Osteocyte (in vitro differentiated cells): ENCODE measurements around the gene LIN28A. TPM values are rescaled to one million over a fixed set of nuclear protein-coding genes. Genes with fewer than 3 reads are reported as not detected.

Experiments
- DNase-seq: peaks from one replicate; pipeline ENCODE4 v3.0.0; 2021; ENCODE audit warnings: mixed read lengths; ENCODE audit not compliant: unreplicated experiment; ENCODE audit errors: extremely low spot score
- H3K27ac Mint-ChIP-seq: one replicate; pipeline ENCODE4 v1.8.0; 2021; ENCODE audit warnings: mild to moderate bottlenecking, mixed read lengths; ENCODE audit not compliant: unreplicated experiment
- H3K27me3 Mint-ChIP-seq: one replicate; pipeline ENCODE4 v1.8.0; 2021; ENCODE audit warnings: mixed read lengths; ENCODE audit not compliant: unreplicated experiment
- H3K36me3 Mint-ChIP-seq: one replicate; pipeline ENCODE4 v1.8.0; 2021; ENCODE audit warnings: mixed read lengths; ENCODE audit not compliant: unreplicated experiment
- H3K4me1 Mint-ChIP-seq: one replicate; pipeline ENCODE4 v1.8.0; 2021; ENCODE audit warnings: mixed read lengths; ENCODE audit not compliant: unreplicated experiment
- H3K4me3 Mint-ChIP-seq: one replicate; pipeline ENCODE4 v1.8.0; 2021; ENCODE audit warnings: mild to moderate bottlenecking, moderate library complexity, mixed read lengths; ENCODE audit not compliant: unreplicated experiment
- H3K9me3 Mint-ChIP-seq: one replicate; pipeline ENCODE4 v1.8.0; 2021; ENCODE audit warnings: mixed read lengths; ENCODE audit not compliant: unreplicated experiment
- long read RNA-seq: library from polyadenylated mRNA; unstranded; transcript quantifications from one replicate; pipeline ENCODE4 v2.0.0, GENCODE V29; 2021
- total RNA-seq: library from RNA; stranded (reverse); gene quantifications from 2 replicates; pipeline ENCODE4 v1.2.1, GENCODE V29; 2021
- TF ChIP-seq, protein P1 (sequence below): fragments of 200-600 bp; sonication (generic); IDR thresholded peaks from 2 replicates; pipeline ENCODE4 v1.5.0; 2021; ENCODE audit warnings: antibody characterized with exemption, mild to moderate bottlenecking, moderate library complexity

Gene LIN28A, protein sequence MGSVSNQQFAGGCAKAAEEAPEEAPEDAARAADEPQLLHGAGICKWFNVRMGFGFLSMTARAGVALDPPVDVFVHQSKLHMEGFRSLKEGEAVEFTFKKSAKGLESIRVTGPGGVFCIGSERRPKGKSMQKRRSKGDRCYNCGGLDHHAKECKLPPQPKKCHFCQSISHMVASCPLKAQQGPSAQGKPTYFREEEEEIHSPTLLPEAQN
- not detected in 2 replicates for total RNA-seq
- long read RNA-seq = 0 reads

DNA sequence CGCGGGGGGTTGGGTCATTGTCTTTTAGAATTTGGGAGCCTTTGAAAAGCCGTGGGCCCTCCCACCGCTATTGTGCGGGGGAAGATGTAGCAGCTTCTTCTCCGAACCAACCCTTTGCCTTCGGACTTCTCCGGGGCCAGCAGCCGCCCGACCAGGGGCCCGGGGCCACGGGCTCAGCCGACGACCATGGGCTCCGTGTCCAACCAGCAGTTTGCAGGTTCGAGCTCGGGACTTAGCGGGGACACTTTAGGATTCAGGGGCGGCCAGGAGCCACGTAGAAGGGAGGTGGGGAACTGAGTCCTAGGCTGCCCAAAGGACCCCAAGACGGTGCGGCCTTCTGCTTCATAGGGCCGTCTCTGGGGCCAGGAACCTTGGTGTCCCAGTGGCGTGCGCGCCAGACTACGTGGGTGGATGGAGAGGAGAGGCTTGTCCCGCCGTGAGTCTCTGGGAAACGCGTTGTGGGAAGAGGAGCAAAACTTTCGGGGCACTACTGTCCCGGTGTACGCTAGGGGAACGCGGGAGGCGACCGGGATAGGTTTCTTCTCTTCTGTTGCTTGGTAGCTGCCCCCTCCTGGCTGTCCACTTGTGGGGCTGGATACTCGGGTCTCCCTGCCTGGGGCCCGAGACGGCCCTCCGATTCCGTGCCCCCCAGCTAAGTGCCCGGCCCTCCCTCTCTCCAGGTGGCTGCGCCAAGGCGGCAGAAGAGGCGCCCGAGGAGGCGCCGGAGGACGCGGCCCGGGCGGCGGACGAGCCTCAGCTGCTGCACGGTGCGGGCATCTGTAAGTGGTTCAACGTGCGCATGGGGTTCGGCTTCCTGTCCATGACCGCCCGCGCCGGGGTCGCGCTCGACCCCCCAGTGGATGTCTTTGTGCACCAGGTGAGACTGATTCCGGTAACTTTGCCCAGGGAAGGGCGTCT, at the start of gene LIN28A:
LIN28A (plus strand) TSS at position 112 of the 918 bp plus-strand sequence; CDS start at position 187, 75 bp downstream.
- Mint-ChIP-seq H3K36me3 (no peaks in the 10 kb centered on the region), H3K27ac (no peak within 1 kb of the TSS), H3K4me3 (no peak within 1 kb of the TSS), H3K27me3 (peaks cover 60% of the 10 kb centered on the region), H3K4me1 (peaks cover 16% of the 10 kb centered on the region), H3K9me3 (no peaks in the 10 kb centered on the region)
- TF ChIP-seq, protein P1, sequence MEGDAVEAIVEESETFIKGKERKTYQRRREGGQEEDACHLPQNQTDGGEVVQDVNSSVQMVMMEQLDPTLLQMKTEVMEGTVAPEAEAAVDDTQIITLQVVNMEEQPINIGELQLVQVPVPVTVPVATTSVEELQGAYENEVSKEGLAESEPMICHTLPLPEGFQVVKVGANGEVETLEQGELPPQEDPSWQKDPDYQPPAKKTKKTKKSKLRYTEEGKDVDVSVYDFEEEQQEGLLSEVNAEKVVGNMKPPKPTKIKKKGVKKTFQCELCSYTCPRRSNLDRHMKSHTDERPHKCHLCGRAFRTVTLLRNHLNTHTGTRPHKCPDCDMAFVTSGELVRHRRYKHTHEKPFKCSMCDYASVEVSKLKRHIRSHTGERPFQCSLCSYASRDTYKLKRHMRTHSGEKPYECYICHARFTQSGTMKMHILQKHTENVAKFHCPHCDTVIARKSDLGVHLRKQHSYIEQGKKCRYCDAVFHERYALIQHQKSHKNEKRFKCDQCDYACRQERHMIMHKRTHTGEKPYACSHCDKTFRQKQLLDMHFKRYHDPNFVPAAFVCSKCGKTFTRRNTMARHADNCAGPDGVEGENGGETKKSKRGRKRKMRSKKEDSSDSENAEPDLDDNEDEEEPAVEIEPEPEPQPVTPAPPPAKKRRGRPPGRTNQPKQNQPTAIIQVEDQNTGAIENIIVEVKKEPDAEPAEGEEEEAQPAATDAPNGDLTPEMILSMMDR = no peak
- DNase-seq = no peak

DNA sequence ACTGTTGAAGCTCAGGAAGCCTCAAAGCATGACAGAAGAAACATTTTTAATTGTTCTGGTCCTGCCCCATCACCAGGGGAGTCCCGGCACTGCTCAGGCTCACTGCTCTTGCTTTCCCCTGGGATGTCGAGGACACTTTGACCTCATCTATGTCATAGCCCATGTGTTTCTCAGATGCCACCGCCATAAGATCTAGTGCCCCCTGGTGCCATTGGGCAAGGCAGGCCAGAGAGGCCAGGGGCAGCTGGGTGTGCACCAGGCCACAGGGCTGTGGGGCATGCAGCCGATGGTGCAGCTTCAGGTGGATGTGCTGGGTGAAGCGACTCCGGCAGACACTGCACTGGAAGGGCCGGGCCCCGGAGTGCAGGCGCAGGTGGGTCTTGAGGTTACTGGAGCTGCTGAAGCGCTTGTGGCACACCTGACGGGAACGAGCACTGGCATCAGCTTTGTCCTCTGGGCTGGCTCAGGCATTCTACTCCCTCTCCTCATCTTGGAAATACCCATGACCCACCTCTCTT, 49.0 kb upstream of the LIN28A start:
- Mint-ChIP-seq H3K36me3 (no peaks in the 10 kb centered on the region), H3K9me3 (no peaks in the 10 kb centered on the region), H3K4me3 (no peak overlapping the region), H3K27ac (no peak overlapping the region), H3K27me3 (peaks cover 47% of the 10 kb centered on the region), H3K4me1 (peaks cover 3% of the 10 kb centered on the region)
- TF ChIP-seq, protein P1 = no peak
- no peak for DNase-seq

DNA sequence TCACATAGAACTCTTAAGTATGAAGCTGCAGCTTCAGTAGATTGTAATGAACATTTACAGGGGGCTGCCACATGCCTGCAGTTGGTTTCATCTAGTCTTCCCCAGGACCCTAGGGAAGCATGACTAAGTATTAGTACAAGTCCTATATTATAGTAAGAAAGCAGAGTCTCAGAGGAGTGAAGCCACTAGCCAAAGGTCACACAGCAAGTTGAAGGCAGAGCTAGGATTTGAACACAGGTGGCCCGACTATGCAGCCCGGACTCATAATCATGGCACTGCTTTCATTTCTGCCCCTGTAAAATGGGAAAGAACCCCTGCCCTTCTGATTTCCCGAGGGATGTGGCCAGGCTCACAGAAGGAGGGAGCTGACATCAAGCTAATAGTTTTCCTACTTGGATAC, 48.3 kb upstream of the LIN28A start:
- TF ChIP-seq, protein P1 = no peak
- Mint-ChIP-seq H3K4me3 (no peak overlapping the region), H3K27me3 (peaks cover 45% of the 10 kb centered on the region), H3K36me3 (no peaks in the 10 kb centered on the region), H3K9me3 (no peaks in the 10 kb centered on the region), H3K4me1 (peaks cover 3% of the 10 kb centered on the region), H3K27ac (no peak overlapping the region)
- DNase-seq = no peak

DNA sequence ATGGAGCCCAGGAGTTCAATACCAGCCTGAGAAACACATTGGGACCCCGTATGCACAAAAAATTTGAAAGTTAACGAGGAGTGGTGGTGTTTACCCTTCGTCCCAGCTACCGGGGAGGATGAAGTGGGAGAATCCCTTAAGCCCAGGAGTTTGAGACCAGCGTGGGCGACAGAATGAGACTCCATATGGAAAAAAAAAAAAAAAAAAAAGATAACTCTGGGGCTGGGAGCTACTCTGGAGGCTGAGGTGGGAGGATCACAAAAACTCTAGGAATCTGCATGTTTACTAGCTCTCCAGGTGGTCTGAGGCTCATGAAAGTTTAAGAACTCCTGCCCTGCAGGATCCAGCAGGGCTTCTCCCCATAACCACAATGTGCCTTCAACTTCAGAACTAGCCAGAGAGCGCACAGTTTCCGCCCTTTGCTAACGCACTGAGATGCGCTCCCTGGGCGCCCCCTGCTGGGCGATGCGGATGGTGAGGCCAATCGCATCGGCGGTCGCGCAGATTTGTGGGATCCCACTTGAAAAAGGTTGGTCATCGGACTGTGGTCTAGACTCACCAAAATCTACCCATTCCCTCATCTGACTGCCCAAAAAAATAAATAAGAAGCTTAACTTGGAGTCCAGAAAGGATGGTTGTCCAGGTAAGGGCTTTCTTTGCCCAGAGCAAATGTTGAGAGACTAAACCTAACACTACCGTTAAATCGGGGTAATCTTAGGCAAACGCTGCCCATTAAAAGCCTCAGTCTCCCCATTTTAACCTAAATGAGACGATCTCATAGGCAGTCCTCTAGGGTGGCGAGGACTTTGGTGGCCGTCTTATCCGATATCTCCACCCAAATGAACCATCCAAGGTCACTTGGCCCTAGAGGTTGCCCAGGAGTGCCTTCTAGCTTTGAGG, 46.8 kb upstream of the LIN28A start:
- Mint-ChIP-seq H3K4me3 (no peak overlapping the region), H3K9me3 (no peaks in the 10 kb centered on the region), H3K4me1 (peaks cover 3% of the 10 kb centered on the region), H3K27me3 (peaks cover 35% of the 10 kb centered on the region), H3K36me3 (no peaks in the 10 kb centered on the region), H3K27ac (no peak overlapping the region)
- peak; percentile 93 for DNase-seq
- TF ChIP-seq, protein P1 = peak; percentile 96
